ENCODE results near the gene SNAP91. TPM values are rescaled to one million over a fixed set of nuclear protein-coding genes. Genes with fewer than 3 reads are reported as not detected.

The SNAP91 gene
- total RNA-seq, 6 donors from 2014 or later, result 0.23 TPM; not detected in 5

GRCh38 chr6:83546636-83547035 lies 162.3 kb downstream of the SNAP91 start:
- WGBS, 2 donors, result 10 to 17% methylated on average over 2 to 5 of the region's 5 CpGs
- Histone ChIP-seq H3K9me3 (no peaks in the 10 kb centered on the region), H3K4me1 (no peaks in the 10 kb centered on the region), H3K4me3 (no peak overlapping the region), H3K27me3 (no peaks in the 10 kb centered on the region), H3K36me3 (no peaks in the 10 kb centered on the region), H3K27ac (no peak overlapping the region)
- peak in 1 of 2 donors; percentile 28 for DNase-seq
- TF ChIP-seq POLR2AphosphoS5 (IDR thresholded peaks at IDR 0.05) (no peak), CTCF (IDR thresholded peaks at IDR 0.05) (no peak), EP300 (IDR thresholded peaks at IDR 0.05) (no peak), POLR2A (IDR thresholded peaks at IDR 0.05) (no peak)
- ATAC-seq (ENCODE audit: low FRiP score in 2 of 2), result no peak

GRCh38 chr6:83539678-83540077 lies 169.2 kb downstream of the SNAP91 start:
- H3K4me3 ChIP-seq, result no peak overlapping the region

GRCh38 chr6:83536647-83537589 lies 172.0 kb downstream of the SNAP91 start:
- 74 to 75% methylated on average over 4 of the region's 4 CpGs for WGBS, 2 donors
- no peak for TF ChIP-seq CTCF (IDR thresholded peaks at IDR 0.05)
- no peak for TF ChIP-seq EP300 (IDR thresholded peaks at IDR 0.05)
- TF ChIP-seq POLR2AphosphoS5 (IDR thresholded peaks at IDR 0.05), result no peak
- no peak for TF ChIP-seq POLR2A (IDR thresholded peaks at IDR 0.05)
- Histone ChIP-seq H3K27me3 (no peaks in the 10 kb centered on the region), H3K4me1 (no peaks in the 10 kb centered on the region), H3K27ac (no peak overlapping the region), H3K36me3 (no peaks in the 10 kb centered on the region), H3K4me3 (no peak overlapping the region), H3K9me3 (no peaks in the 10 kb centered on the region)
- no peak for DNase-seq
- ATAC-seq (ENCODE audit: low FRiP score in 2 of 2), result no peak

More at GRCh38 chr6:83539678-83540077, 169.2 kb downstream of the SNAP91 start:
- H3K4me1 ChIP-seq, result no peaks in the 10 kb centered on the region
- 80% methylated on average over 4 of the region's 4 CpGs for WGBS, 2 donors
- ATAC-seq (ENCODE audit: low FRiP score in 2 of 2), result no peak
- no peak for DNase-seq
- no peaks in the 10 kb centered on the region for H3K9me3 ChIP-seq
- H3K27me3 ChIP-seq, result no peaks in the 10 kb centered on the region
- H3K27ac ChIP-seq, result no peak overlapping the region
- H3K36me3 ChIP-seq, result no peaks in the 10 kb centered on the region
- TF ChIP-seq CTCF (IDR thresholded peaks at IDR 0.05) (no peak), POLR2A (IDR thresholded peaks at IDR 0.05) (no peak), EP300 (IDR thresholded peaks at IDR 0.05) (no peak), POLR2AphosphoS5 (IDR thresholded peaks at IDR 0.05) (no peak)

- peak in 1 of 2 donors; percentile 68 for ATAC-seq (ENCODE audit: low FRiP score in 2 of 2)
- peak in 1 of 2 donors; percentile 34 for DNase-seq
- Histone ChIP-seq H3K4me3 (no peak overlapping the region), H3K9me3 (no peaks in the 10 kb centered on the region), H3K27me3 (no peaks in the 10 kb centered on the region), H3K4me1 (no peaks in the 10 kb centered on the region), H3K36me3 (no peaks in the 10 kb centered on the region), H3K27ac (no peak overlapping the region)
- 37 to 46% methylated on average over 5 of the region's 5 CpGs for WGBS, 2 donors
- peak; percentile 25 to 56 (median 48) for TF ChIP-seq CTCF (IDR thresholded peaks at IDR 0.05)
- TF ChIP-seq POLR2AphosphoS5 (IDR thresholded peaks at IDR 0.05), result no peak
Measured at GRCh38 chr6:83536034-83536646, 172.8 kb downstream of the SNAP91 start.
